Measurements from ENCODE around the gene RPLP2.

GRCh38 chr11:794766-795633, 14.8 kb upstream of the RPLP2 start:
- TF ChIP-seq CTCF (IDR thresholded peaks at IDR 0.05 in 4 of 5, conservative IDR thresholded peaks at IDR 0.05 in 1 of 5), result no peak
- no peak for TF ChIP-seq POLR2A (IDR thresholded peaks at IDR 0.05)
